Keratinocyte (primary cell): ENCODE data around the gene NHLRC2. TPM values are rescaled to one million over a fixed set of nuclear protein-coding genes. Genes with fewer than 3 reads are reported as not detected.
"Not testable (repeated sequence)": the region's sequence is repeated elsewhere in the genome, so short reads cannot be mapped to it uniquely, and the experiment has no call there.

Source experiments
- DNase-seq: peaks from one replicate; pipeline ENCODE4 v3.0.0-alpha.2; 2011; ENCODE audit warnings: low read depth, missing footprints, low spot score
- FAIRE-seq: peaks from 2 replicates; lab custom pipeline; 2011; peaks lifted over from hg19 to GRCh38; lab: Jason Lieb, UNC
- H2AFZ ChIP-seq: 2 replicates; pipeline ENCODE4 v1.6.0; 2012; ENCODE audit warnings: low read length, control low read depth, inconsistent platforms; ENCODE audit not compliant: control insufficient read depth
- H3K27ac ChIP-seq: 2 replicates; pipeline ENCODE4 v1.5.1; 2011; ENCODE audit warnings: low read length; ENCODE audit not compliant: control insufficient read depth, insufficient read depth
- H3K27me3 ChIP-seq: 3 replicates; pipeline ENCODE4 v1.6.0; 2011; ENCODE audit warnings: low read length; ENCODE audit not compliant: control insufficient read depth, insufficient read depth; ENCODE audit errors: extremely low read depth
- H3K36me3 ChIP-seq, 2 experiments: 2 replicates in 1 of 2; 3 replicates in 1 of 2; pipeline ENCODE4 v1.5.1; 2011; ENCODE audit warnings: low read length in 2 of 2, mild to moderate bottlenecking in 1 of 2; ENCODE audit not compliant: control insufficient read depth in 2 of 2, insufficient read depth in 2 of 2; ENCODE audit errors: extremely low read depth in 1 of 2
- H3K4me1 ChIP-seq: 3 replicates; pipeline ENCODE4 v1.5.1; 2011; ENCODE audit warnings: low read length; ENCODE audit not compliant: control insufficient read depth, insufficient read depth; ENCODE audit errors: extremely low read depth
- H3K4me2 ChIP-seq: 3 replicates; pipeline ENCODE4 v1.6.0; 2011; ENCODE audit warnings: low read depth, low read length; ENCODE audit not compliant: control insufficient read depth, insufficient read depth; ENCODE audit errors: extremely low read depth
- H3K4me3 ChIP-seq, 3 experiments: fragments of 200-600 bp in 1 of 3; sonication (generic) in 1 of 3; 2 replicates in 2 of 3; 3 replicates in 1 of 3; pipeline ENCODE4 v1.5.1; 2011 to 2016; ENCODE audit warnings: low read length in 3 of 3, mild to moderate bottlenecking in 3 of 3, control low read depth in 2 of 3, inconsistent platforms in 1 of 3, low read depth in 1 of 3, mixed read lengths in 1 of 3, mixed run types in 1 of 3, moderate library complexity in 1 of 3; ENCODE audit not compliant: control insufficient read depth in 2 of 3, insufficient read depth in 2 of 3; ENCODE audit errors: extremely low read depth in 1 of 3
- H3K79me2 ChIP-seq: 2 replicates; pipeline ENCODE4 v1.6.0; 2012; ENCODE audit warnings: low read length; ENCODE audit not compliant: control insufficient read depth, insufficient read depth
- H3K9ac ChIP-seq: 3 replicates; pipeline ENCODE4 v1.6.0; 2011; ENCODE audit warnings: low read length; ENCODE audit not compliant: control insufficient read depth, insufficient read depth; ENCODE audit errors: extremely low read depth
- H3K9me1 ChIP-seq: 3 replicates; pipeline ENCODE4 v1.6.0; 2011; ENCODE audit warnings: low read length; ENCODE audit not compliant: control insufficient read depth, insufficient read depth; ENCODE audit errors: extremely low read depth
- H3K9me3 ChIP-seq: 2 replicates; pipeline ENCODE4 v1.5.1; 2012; ENCODE audit warnings: low read depth, low read length; ENCODE audit not compliant: control insufficient read depth
- H4K20me1 ChIP-seq: 3 replicates; pipeline ENCODE4 v1.6.0; 2011; ENCODE audit warnings: low read length; ENCODE audit not compliant: control insufficient read depth, insufficient read depth; ENCODE audit errors: extremely low read depth
- EZH2 ChIP-seq: IDR thresholded peaks from one replicate; pipeline ENCODE4 v1.6.1; 2012; ENCODE audit warnings: inconsistent platforms, mild to moderate bottlenecking, low read length, moderate library complexity
- dilution Hi-C: fragments of 300-500 bp; cut with MboI; formaldehyde crosslinking; loops from one replicate; pipeline ENCODE4 v1.7.0; 2020; ENCODE audit warnings: low sequenced_read_pairs; ENCODE audit not compliant: extremely low pct_ligation_motif_present
- polyA plus RNA-seq, 5 experiments: library from polyadenylated mRNA; depleted of rRNA in 3 of 5; stranded (reverse) in 3 of 5; stranded (forward) in 1 of 5; unstranded in 1 of 5; fragments of >200 nt; gene quantifications; 1 replicate in 1 of 5; 2 replicates in 3 of 5; 3 replicates in 1 of 5; pipeline versions ENCODE4 v1.2.1 to v1.2.3, GENCODE V29; 2011 to 2012; ENCODE audit warnings: missing spikeins in 2 of 5, low read depth in 1 of 5, low replicate concordance in 1 of 5
- TF ChIP-seq, protein P1 (sequence below), 3 experiments: IDR thresholded peaks in 1 of 3; conservative IDR thresholded peaks in 1 of 3; optimal IDR thresholded peaks in 1 of 3; 2 replicates in 2 of 3; 3 replicates in 1 of 3; pipeline versions ENCODE3 to v1.5.1; 2011; ENCODE audit warnings: low read length in 3 of 3, mild to moderate bottlenecking in 3 of 3, moderate library complexity in 2 of 3, control low read depth in 1 of 3, inconsistent platforms in 1 of 3; ENCODE audit not compliant: insufficient read depth in 2 of 3; ENCODE audit errors: extremely low read depth in 1 of 3

Gene NHLRC2
- polyA plus RNA-seq, 1 donor (not counting 4 experiments of a cell fraction or from before 2014, with no cell fraction given), result 7.5 TPM

DNA sequence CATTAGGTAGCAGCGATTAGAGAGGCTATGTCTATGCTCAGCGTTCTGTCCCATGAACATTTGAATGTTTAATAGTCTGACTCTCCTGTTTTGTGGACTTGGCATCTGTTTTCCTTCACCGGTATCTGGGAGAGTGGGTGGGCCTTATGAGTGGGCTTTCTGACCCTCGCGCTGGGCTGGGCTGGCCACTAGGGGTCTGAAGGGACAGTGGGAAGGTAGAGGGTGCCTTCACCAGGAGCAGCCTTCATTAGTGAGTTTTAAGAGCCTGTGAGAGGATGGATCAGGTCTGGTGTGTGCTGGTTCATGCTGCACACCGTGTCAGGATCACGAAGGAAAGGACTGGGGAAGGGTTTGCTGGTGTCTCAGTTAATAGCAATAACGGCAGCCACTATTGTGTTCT is 34.0 kb upstream of the NHLRC2 start:
- DNase-seq (no peak), FAIRE-seq (no peak)
- no peaks in the 10 kb centered on the region for H3K27me3 ChIP-seq
- dilution Hi-C loops, result no loop called here
- no peaks in the 10 kb centered on the region for H3K79me2 ChIP-seq
- H3K9me3 ChIP-seq, result no peaks in the 10 kb centered on the region
- H3K27ac ChIP-seq, result no peak overlapping the region
- no peak overlapping the region for H3K4me3 ChIP-seq
- no peak overlapping the region for H3K4me2 ChIP-seq
- no peak overlapping the region for H2AFZ ChIP-seq
- no peak for TF ChIP-seq EZH2
- TF ChIP-seq, protein P1, sequence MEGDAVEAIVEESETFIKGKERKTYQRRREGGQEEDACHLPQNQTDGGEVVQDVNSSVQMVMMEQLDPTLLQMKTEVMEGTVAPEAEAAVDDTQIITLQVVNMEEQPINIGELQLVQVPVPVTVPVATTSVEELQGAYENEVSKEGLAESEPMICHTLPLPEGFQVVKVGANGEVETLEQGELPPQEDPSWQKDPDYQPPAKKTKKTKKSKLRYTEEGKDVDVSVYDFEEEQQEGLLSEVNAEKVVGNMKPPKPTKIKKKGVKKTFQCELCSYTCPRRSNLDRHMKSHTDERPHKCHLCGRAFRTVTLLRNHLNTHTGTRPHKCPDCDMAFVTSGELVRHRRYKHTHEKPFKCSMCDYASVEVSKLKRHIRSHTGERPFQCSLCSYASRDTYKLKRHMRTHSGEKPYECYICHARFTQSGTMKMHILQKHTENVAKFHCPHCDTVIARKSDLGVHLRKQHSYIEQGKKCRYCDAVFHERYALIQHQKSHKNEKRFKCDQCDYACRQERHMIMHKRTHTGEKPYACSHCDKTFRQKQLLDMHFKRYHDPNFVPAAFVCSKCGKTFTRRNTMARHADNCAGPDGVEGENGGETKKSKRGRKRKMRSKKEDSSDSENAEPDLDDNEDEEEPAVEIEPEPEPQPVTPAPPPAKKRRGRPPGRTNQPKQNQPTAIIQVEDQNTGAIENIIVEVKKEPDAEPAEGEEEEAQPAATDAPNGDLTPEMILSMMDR (optimal IDR thresholded peaks at IDR 0.05 in 1 of 3, IDR thresholded peaks at IDR 0.05 in 1 of 3, conservative IDR thresholded peaks at IDR 0.05 in 1 of 3; ENCODE audit: extremely low read depth in 1 of 3, insufficient read depth in 2 of 3, low read length in 3 of 3), result peak in 1 of 3 experiments; percentile 1
- no peak overlapping the region for H3K9ac ChIP-seq
- H3K9me1 ChIP-seq, result no peaks in the 10 kb centered on the region
- no peaks in the 10 kb centered on the region for H4K20me1 ChIP-seq
- H3K36me3 ChIP-seq, result no peaks in the 10 kb centered on the region
- H3K4me1 ChIP-seq, result no peaks in the 10 kb centered on the region

DNA sequence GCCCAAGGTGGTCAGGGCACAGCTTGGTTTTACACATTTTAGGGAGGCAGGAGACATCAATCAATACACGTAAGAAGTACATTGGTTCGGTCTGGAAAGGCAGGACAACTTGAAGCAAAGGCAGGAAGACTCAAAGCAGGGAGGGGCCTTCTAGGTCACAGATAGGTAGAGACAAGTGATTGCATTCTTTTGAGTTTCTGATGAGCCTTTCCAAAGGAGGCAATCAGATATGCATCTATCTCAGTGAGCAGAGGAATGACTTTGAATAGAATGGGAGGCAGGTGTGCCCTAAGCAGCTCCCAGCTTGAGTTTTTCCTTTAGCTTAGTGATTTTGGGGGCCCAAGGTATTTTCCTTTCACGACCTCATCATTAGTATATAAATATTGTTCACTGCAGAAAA is 33.2 kb upstream of the NHLRC2 start:
- H3K36me3 ChIP-seq, FAIRE-seq, H4K20me1 ChIP-seq, dilution Hi-C loops, H3K4me3 ChIP-seq, H3K4me2 ChIP-seq, H3K4me1 ChIP-seq, H3K27ac ChIP-seq, H3K9me3 ChIP-seq, H3K9ac ChIP-seq, H3K9me1 ChIP-seq, H3K79me2 ChIP-seq, H2AFZ ChIP-seq, DNase-seq, H3K27me3 ChIP-seq: not testable (repeated sequence)

DNA sequence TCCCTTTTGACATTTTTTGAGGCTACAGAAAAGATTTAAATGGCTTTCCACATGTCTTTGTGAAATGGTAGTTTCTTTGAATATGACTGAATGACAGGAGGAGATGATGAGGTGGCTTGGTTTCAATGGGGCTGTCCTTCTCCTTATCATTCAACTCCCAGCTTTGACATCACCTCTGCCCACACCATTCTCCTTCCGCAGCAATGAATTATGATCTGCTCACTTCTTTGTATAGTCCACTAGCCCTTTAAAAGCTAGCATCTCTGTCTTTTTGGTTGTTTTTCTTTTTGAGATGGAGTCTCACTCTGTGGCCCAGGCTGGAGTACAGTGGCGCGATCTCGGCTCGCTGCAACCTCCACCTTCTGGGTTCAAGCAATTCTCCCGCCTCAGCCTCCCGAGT is 32.3 kb upstream of the NHLRC2 start:
- no peaks in the 10 kb centered on the region for H3K27me3 ChIP-seq
- H3K9ac ChIP-seq, result no peak overlapping the region
- FAIRE-seq, result no peak

More for the DNA sequence above, 32.3 kb upstream of the NHLRC2 start:
- Histone ChIP-seq H3K4me1 (no peaks in the 10 kb centered on the region), H3K4me2 (no peak overlapping the region), H3K4me3 (no peak overlapping the region), H3K9me3 (no peaks in the 10 kb centered on the region), H3K27ac (no peak overlapping the region), H3K9me1 (no peaks in the 10 kb centered on the region), H2AFZ (no peak overlapping the region), H3K79me2 (no peaks in the 10 kb centered on the region), H4K20me1 (no peaks in the 10 kb centered on the region), H3K36me3 (no peaks in the 10 kb centered on the region)
- dilution Hi-C loops, result no loop called here
- TF ChIP-seq, protein P1 (optimal IDR thresholded peaks at IDR 0.05 in 1 of 3, IDR thresholded peaks at IDR 0.05 in 1 of 3, conservative IDR thresholded peaks at IDR 0.05 in 1 of 3; ENCODE audit: extremely low read depth in 1 of 3, insufficient read depth in 2 of 3, low read length in 3 of 3), result no peak
- TF ChIP-seq EZH2, result no peak
- DNase-seq, result no peak
